RWPE2 (cell line): ENCODE results near the gene EFNA4.
A peak's percentile ranks its signal among the peaks of the same experiment; 100 is the strongest.

Source experiments
- ATAC-seq: fragments of 200-7000 bp; cut with Tn5 transposase; 3 replicates; pipeline ENCODE4 v1.9.1; 2021; ENCODE audit warnings: low read depth
- DNase-seq: peaks from one replicate; pipeline ENCODE4 v3.0.0-alpha.2; 2020; ENCODE audit warnings: low spot score
- H3K27ac ChIP-seq: fragments of 450-650 bp; 2 replicates; pipeline ENCODE4 v1.5.1; 2017; ENCODE audit warnings: mild to moderate bottlenecking; ENCODE audit not compliant: poor library complexity, severe bottlenecking
- H3K27me3 ChIP-seq: fragments of 250-450 bp; sonication (Bioruptor Pico); 2 replicates; pipeline ENCODE4 v1.5.1; 2021; ENCODE audit warnings: mild to moderate bottlenecking, moderate library complexity; ENCODE audit not compliant: insufficient read depth, poor library complexity, severe bottlenecking
- H3K36me3 ChIP-seq: fragments of 250-450 bp; sonication (Bioruptor Pico); 2 replicates; pipeline ENCODE4 v1.5.1; 2020; ENCODE audit warnings: low read depth, mild to moderate bottlenecking, moderate library complexity
- H3K4me1 ChIP-seq: fragments of 250-450 bp; sonication (Bioruptor Pico); 2 replicates; pipeline ENCODE4 v1.5.1; 2021; ENCODE audit warnings: mild to moderate bottlenecking, moderate library complexity; ENCODE audit not compliant: insufficient read depth, poor library complexity, severe bottlenecking
- H3K4me3 ChIP-seq: fragments of 250-450 bp; sonication (Bioruptor Pico); 2 replicates; pipeline ENCODE4 v1.5.1; 2021; ENCODE audit warnings: mild to moderate bottlenecking, moderate library complexity; ENCODE audit not compliant: severe bottlenecking
- H3K9me3 ChIP-seq: fragments of 250-450 bp; sonication (Bioruptor Pico); 2 replicates; pipeline ENCODE4 v1.5.1; 2021; ENCODE audit warnings: mild to moderate bottlenecking, moderate library complexity; ENCODE audit not compliant: severe bottlenecking
- CTCF ChIP-seq: fragments of 450-650 bp; IDR thresholded peaks from one replicate; pipeline ENCODE4 v1.5.1; 2017; ENCODE audit warnings: mild to moderate bottlenecking, moderate library complexity; ENCODE audit not compliant: poor library complexity, severe bottlenecking

EFNA4 gene

GRCh38 chr1:155048449-155049334, 14.8 kb upstream of the EFNA4 start:
- H3K27ac ChIP-seq = peak overlapping the region; percentile 89
- H3K4me1 ChIP-seq = peaks cover 22% of the 10 kb centered on the region
- no peak for TF ChIP-seq CTCF
- H3K36me3 ChIP-seq = peaks cover 9% of the 10 kb centered on the region
- no peaks in the 10 kb centered on the region for H3K27me3 ChIP-seq
- no peaks in the 10 kb centered on the region for H3K9me3 ChIP-seq
- no peak for ATAC-seq
- no peak overlapping the region for H3K4me3 ChIP-seq
- DNase-seq = no peak

- peaks cover 21% of the 10 kb centered on the region for H3K36me3 ChIP-seq
- no peaks in the 10 kb centered on the region for H3K27me3 ChIP-seq
- peak overlapping the region; percentile 94 for H3K4me3 ChIP-seq
- no peaks in the 10 kb centered on the region for H3K9me3 ChIP-seq
- H3K4me1 ChIP-seq = peaks cover 22% of the 10 kb centered on the region
- ATAC-seq = no peak; the same call in 2 of the 3 replicates
- no peak for TF ChIP-seq CTCF
- no peak for DNase-seq
- peak overlapping the region; percentile 89 for H3K27ac ChIP-seq
Observed at GRCh38 chr1:155049651-155050559, 13.6 kb upstream of the EFNA4 start.

- Histone ChIP-seq H3K27ac (peak within 1 kb of the TSS; percentile 89), H3K4me1 (peaks cover 14% of the 10 kb centered on the region), H3K27me3 (no peaks in the 10 kb centered on the region), H3K36me3 (peaks cover 29% of the 10 kb centered on the region), H3K9me3 (no peaks in the 10 kb centered on the region), H3K4me3 (peak within 1 kb of the TSS; percentile 94)
- DNase-seq = peak; percentile 66
- peak; percentile 90 for TF ChIP-seq CTCF
- ATAC-seq = peak; percentile 46
Observed at GRCh38 chr1:155050560-155051341, 12.8 kb upstream of the EFNA4 start, which contains the start of gene ADAM15. TSS of gene ADAM15 (plus strand) at chr1:155051316. CDS start at chr1:155051387, 71 bp downstream.

- peaks cover 14% of the 10 kb centered on the region for H3K4me1 ChIP-seq
- DNase-seq (no peak), ATAC-seq (peak; percentile 1; the same call in 2 of the 3 replicates)
- H3K4me3 ChIP-seq = peak overlapping the region; percentile 94
- H3K27me3 ChIP-seq = no peaks in the 10 kb centered on the region
- peaks cover 36% of the 10 kb centered on the region for H3K36me3 ChIP-seq
- TF ChIP-seq CTCF = no peak
- no peaks in the 10 kb centered on the region for H3K9me3 ChIP-seq
- H3K27ac ChIP-seq = peak overlapping the region; percentile 89
Observed at GRCh38 chr1:155051342-155051776, 12.2 kb upstream of the EFNA4 start.
